Prostate gland (tissue), 2 donors: ENCODE measurements around the gene GPR158. TPM values are rescaled to one million over a fixed set of nuclear protein-coding genes. Genes with fewer than 3 reads are reported as not detected.
A peak's percentile ranks its signal among the peaks of the same experiment; 100 is the strongest.

Source experiments
- DNase-seq: peaks from one replicate; pipeline ENCODE4 v3.0.0-alpha.2; 2019; ENCODE audit warnings: low spot score
- H3K27ac ChIP-seq, 2 donors: fragments of 200-600 bp; sonication (generic); 2 replicates each; pipeline ENCODE4 v1.5.1; 2017 to 2019
- H3K27me3 ChIP-seq: fragments of 200-600 bp; sonication (generic); replicated peaks from 2 replicates; pipeline ENCODE4 v1.5.1; 2019; ENCODE audit not compliant: insufficient read depth
- H3K36me3 ChIP-seq, 2 donors: fragments of 200-600 bp; sonication (generic); 1 replicate in 1 of 2; 2 replicates in 1 of 2; pipeline versions ENCODE4 v1.5.1 to v1.8.1; 2017 to 2019
- H3K4me1 ChIP-seq: fragments of 200-600 bp; sonication (generic); replicated peaks from 2 replicates; pipeline ENCODE4 v1.5.1; 2019
- H3K4me3 ChIP-seq, 2 donors: fragments of 200-600 bp; sonication (generic); 2 replicates each; pipeline ENCODE4 v1.5.1; 2017 to 2019
- H3K9me3 ChIP-seq: fragments of 200-600 bp; sonication (generic); 2 replicates; pipeline ENCODE4 v1.5.1; 2017
- POLR2A ChIP-seq: fragments of 450-650 bp; IDR thresholded peaks from one replicate; pipeline ENCODE4 v1.6.1; 2016; ENCODE audit warnings: antibody characterized with exemption, mild to moderate bottlenecking
- POLR2AphosphoS5 ChIP-seq: sonication (generic); formaldehyde crosslinking; IDR thresholded peaks from one replicate; pipeline ENCODE4 v1.6.1; 2017; ENCODE audit warnings: antibody characterized with exemption
- whole genome bisulfite sequencing: methylation state at CpG from one replicate; pipeline ENCODE4 v1.1.5; 2018; 5-methylcytosine and 5-hydroxymethylcytosine counted together
- intact Hi-C: fragments of 100-400 bp; cut with DNase I; formaldehyde crosslinking; loops from one replicate; pipeline ENCODE4 v1.14.2; 2022
- total RNA-seq, 2 donors: library from RNA; depleted of rRNA; stranded (reverse); fragments of >200 nt; gene quantifications; one replicate each; pipeline ENCODE4 v1.1.0, GENCODE V29; 2016
- TF ChIP-seq, protein P1 (sequence below), 4 experiments: fragments of 200-600 bp in 2 of 4; fragments of 450-650 bp in 2 of 4; sonication (generic) in 2 of 4; IDR thresholded peaks; 1 replicate in 3 of 4; 2 replicates in 1 of 4; pipeline ENCODE4 v1.5.1; 2016 to 2019; ENCODE audit warnings: antibody characterized with exemption in 4 of 4, mild to moderate bottlenecking in 2 of 4, moderate library complexity in 2 of 4

Gene GPR158
- total RNA-seq, 2 donors from 2014 or later = 0.36 to 1.5 TPM

DNA sequence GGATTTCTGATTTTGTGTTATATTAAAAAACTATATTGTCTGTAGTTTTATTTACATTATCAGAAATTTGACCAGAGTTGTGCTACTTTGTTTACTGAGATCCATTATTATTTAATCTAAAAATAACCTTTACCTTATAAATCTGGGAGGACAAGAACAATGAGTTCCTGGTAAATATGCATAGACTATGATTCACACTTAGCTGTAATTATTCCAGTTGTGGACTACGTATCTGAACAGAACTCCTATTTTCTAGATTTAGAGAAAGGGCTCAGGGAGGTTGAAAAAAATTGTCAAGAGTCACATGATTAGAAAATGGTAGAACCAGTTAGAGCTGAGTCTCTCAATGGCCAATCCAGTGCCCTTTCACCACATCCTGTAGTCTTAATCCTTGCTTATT is 4.2 kb upstream of the GPR158 start:
- Histone ChIP-seq H3K4me3 (no peak overlapping the region), H3K27me3 (no peaks in the 10 kb centered on the region), H3K36me3 (no peaks in the 10 kb centered on the region), H3K9me3 (no peaks in the 10 kb centered on the region), H3K4me1 (no peaks in the 10 kb centered on the region), H3K27ac (peak overlapping the region in 1 of 2 donors; percentile 40)
- peak; percentile 55 for TF ChIP-seq POLR2AphosphoS5
- TF ChIP-seq, protein P1, sequence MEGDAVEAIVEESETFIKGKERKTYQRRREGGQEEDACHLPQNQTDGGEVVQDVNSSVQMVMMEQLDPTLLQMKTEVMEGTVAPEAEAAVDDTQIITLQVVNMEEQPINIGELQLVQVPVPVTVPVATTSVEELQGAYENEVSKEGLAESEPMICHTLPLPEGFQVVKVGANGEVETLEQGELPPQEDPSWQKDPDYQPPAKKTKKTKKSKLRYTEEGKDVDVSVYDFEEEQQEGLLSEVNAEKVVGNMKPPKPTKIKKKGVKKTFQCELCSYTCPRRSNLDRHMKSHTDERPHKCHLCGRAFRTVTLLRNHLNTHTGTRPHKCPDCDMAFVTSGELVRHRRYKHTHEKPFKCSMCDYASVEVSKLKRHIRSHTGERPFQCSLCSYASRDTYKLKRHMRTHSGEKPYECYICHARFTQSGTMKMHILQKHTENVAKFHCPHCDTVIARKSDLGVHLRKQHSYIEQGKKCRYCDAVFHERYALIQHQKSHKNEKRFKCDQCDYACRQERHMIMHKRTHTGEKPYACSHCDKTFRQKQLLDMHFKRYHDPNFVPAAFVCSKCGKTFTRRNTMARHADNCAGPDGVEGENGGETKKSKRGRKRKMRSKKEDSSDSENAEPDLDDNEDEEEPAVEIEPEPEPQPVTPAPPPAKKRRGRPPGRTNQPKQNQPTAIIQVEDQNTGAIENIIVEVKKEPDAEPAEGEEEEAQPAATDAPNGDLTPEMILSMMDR (IDR thresholded peaks at IDR 0.05) = no peak
- intact Hi-C loops = no loop called here
- no peak for DNase-seq
- WGBS = 46% methylated on average over 1 of the region's 1 CpG

DNA sequence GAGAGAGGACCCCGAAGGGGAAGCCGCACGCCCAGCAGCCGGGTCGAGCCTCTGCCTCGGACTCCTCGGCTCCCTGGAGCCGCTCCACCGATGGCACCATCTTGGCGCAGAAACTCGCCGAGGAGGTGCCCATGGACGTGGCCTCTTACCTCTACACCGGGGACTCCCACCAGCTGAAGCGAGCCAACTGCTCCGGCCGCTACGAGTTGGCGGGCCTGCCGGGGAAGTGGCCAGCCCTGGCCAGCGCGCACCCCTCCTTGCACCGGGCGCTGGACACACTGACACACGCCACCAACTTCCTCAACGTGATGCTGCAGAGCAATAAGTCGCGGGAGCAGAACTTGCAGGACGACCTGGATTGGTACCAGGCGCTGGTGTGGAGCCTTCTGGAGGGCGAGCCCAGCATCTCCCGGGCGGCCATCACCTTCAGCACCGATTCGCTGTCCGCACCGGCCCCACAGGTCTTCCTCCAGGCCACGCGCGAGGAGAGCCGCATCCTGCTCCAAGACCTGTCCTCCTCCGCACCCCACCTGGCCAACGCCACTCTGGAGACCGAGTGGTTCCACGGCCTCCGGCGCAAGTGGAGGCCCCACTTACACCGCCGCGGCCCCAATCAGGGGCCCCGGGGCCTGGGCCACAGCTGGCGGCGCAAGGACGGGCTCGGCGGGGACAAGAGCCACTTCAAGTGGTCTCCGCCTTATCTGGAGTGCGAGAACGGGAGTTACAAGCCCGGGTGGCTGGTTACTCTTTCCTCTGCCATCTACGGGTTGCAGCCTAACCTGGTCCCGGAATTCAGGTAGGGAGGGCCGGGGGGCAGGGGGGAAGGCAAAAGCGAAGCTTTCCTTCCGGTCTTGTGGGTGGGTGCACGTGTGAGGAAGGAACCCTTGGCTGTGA is 973 bp downstream of the GPR158 start:
- H3K4me1 ChIP-seq = no peaks in the 10 kb centered on the region
- TF ChIP-seq, protein P1 (IDR thresholded peaks at IDR 0.05) = no peak
- TF ChIP-seq POLR2A (no peak), POLR2AphosphoS5 (no peak)
- H3K36me3 ChIP-seq = no peaks in the 10 kb centered on the region
- DNase-seq = peak; percentile 5
- no peaks in the 10 kb centered on the region for H3K9me3 ChIP-seq
- no peak overlapping the region for H3K27ac ChIP-seq
- WGBS = 3% methylated on average over 65 of the region's 66 CpGs
- intact Hi-C loops = no loop called here
- H3K27me3 ChIP-seq = no peaks in the 10 kb centered on the region
- peak overlapping the region; percentile 27 to 39 for H3K4me3 ChIP-seq

DNA sequence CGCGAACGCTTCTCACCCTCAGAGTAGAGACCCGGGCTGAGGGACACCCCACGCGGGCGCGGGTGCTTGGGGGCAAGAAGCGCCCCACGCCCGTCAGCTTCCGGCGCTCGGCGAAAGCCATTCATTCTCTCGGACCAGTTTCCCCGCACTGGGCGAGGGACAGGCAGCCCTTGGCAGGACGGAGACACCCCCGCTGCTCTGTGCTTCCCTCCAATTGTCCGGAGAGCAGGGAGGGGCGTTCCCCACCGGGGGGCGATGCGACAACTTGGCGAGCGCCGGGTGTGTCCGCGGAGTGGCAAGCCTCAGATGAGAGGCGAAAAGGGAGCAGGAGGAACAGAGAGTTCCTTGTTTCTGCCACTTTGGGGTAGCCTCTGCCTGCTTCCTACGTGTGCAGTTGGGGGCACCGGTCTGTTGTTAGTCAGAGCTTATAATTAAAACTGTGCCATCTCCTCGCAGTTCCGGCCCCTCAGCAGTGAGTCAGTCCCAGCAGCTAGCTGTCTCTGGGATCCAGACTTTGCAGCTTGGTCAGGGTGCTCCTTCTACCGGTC is 1.7 kb downstream of the GPR158 start:
- Histone ChIP-seq H3K4me1 (no peaks in the 10 kb centered on the region), H3K36me3 (no peaks in the 10 kb centered on the region), H3K9me3 (no peaks in the 10 kb centered on the region), H3K4me3 (peak overlapping the region in 1 of 2 donors; percentile 39), H3K27me3 (no peaks in the 10 kb centered on the region), H3K27ac (no peak overlapping the region)
- WGBS = 2% methylated on average over 36 of the region's 36 CpGs
- TF ChIP-seq POLR2AphosphoS5 (no peak), POLR2A (no peak)
- TF ChIP-seq, protein P1 (IDR thresholded peaks at IDR 0.05) = no peak
- no peak for DNase-seq
- intact Hi-C loops = no loop called here

- TF ChIP-seq, protein P1 (IDR thresholded peaks at IDR 0.05) = no peak
- TF ChIP-seq POLR2AphosphoS5 (no peak), POLR2A (no peak)
- WGBS = 35% methylated on average over 2 of the region's 2 CpGs
- intact Hi-C loops = no loop called here
- H3K9me3 ChIP-seq = no peaks in the 10 kb centered on the region
- H3K27me3 ChIP-seq = no peaks in the 10 kb centered on the region
- H3K27ac ChIP-seq = no peak overlapping the region
- DNase-seq = no peak
- H3K4me3 ChIP-seq = no peak overlapping the region
- no peaks in the 10 kb centered on the region for H3K4me1 ChIP-seq
- no peaks in the 10 kb centered on the region for H3K36me3 ChIP-seq
Observed at GRCh38 chr10:25177093-25177753, 2.4 kb downstream of the GPR158 start.
